WTC11 (cell line): ENCODE data around the gene PRSS57. TPM values are rescaled to one million over a fixed set of nuclear protein-coding genes. Genes with fewer than 3 reads are reported as not detected.

Experiments
- ATAC-seq: fragments of 200-7000 bp; cut with Tn5 transposase; 2 replicates; pipeline ENCODE4 v1.10.0; 2021; ENCODE audit warnings: mild to moderate bottlenecking, moderate library complexity
- CTCF ChIA-PET: fragments of 300-600 bp; sonication (Branson Sonifier 250); formaldehyde crosslinking; loops from one replicate; lab custom pipeline; 2021; ENCODE audit warnings: antibody characterized with exemption; lab: Charles Lee
- POLR2A ChIA-PET: fragments of 350-600 bp; sonication (Branson Sonifier 250); formaldehyde crosslinking; loops from one replicate; lab custom pipeline; 2021; ENCODE audit warnings: antibody characterized with exemption; lab: Charles Lee
- DNase-seq: peaks from one replicate; pipeline ENCODE4 v3.0.0; 2021; ENCODE audit warnings: low spot score
- H3K27ac Mint-ChIP-seq: 2 replicates; pipeline ENCODE4 v1.8.0; 2021; ENCODE audit warnings: mixed read lengths
- H3K27me3 Mint-ChIP-seq: 2 replicates; pipeline ENCODE4 v1.8.0; 2021; ENCODE audit warnings: low read depth, mild to moderate bottlenecking, moderate library complexity, mixed read lengths
- H3K36me3 Mint-ChIP-seq: 2 replicates; pipeline ENCODE4 v1.8.0; 2021; ENCODE audit warnings: mixed read lengths
- H3K4me1 Mint-ChIP-seq: 2 replicates; pipeline ENCODE4 v1.8.0; 2022; ENCODE audit warnings: mixed read lengths
- H3K4me3 Mint-ChIP-seq: 2 replicates; pipeline ENCODE4 v1.8.0; 2021; ENCODE audit warnings: mild to moderate bottlenecking, moderate library complexity, mixed read lengths
- H3K9me3 Mint-ChIP-seq: 2 replicates; pipeline ENCODE4 v1.8.0; 2021; ENCODE audit warnings: mixed read lengths
- ATF1 ChIP-seq: sonication (generic); formaldehyde crosslinking; IDR thresholded peaks from 2 replicates; pipeline ENCODE4 v1.8.1; 2023; ENCODE audit warnings: mild to moderate bottlenecking, moderate library complexity, missing genetic modification reagents
- EMX1 ChIP-seq: fragments of 250-450 bp; sonication (Bioruptor Pico); IDR thresholded peaks from 2 replicates; pipeline ENCODE4 v1.8.0; 2021; ENCODE audit warnings: mild to moderate bottlenecking
- ESRRA ChIP-seq: sonication (generic); formaldehyde crosslinking; IDR thresholded peaks from 2 replicates; pipeline ENCODE4 v1.8.1; 2022; ENCODE audit warnings: mild to moderate bottlenecking, missing genetic modification reagents, borderline replicate concordance
- FOXK1 ChIP-seq: sonication (generic); formaldehyde crosslinking; IDR thresholded peaks from 2 replicates; pipeline ENCODE4 v1.8.0; 2022; ENCODE audit warnings: mild to moderate bottlenecking, moderate library complexity, missing genetic modification reagents
- GABPB1 ChIP-seq: sonication (generic); formaldehyde crosslinking; IDR thresholded peaks from 2 replicates; pipeline ENCODE4 v1.8.1; 2023; ENCODE audit warnings: mild to moderate bottlenecking, missing genetic modification reagents
- GTF2I ChIP-seq: fragments of 250-450 bp; sonication (Bioruptor Pico); conservative IDR thresholded peaks from 2 replicates; pipeline ENCODE4 v1.4.0; 2021; ENCODE audit warnings: mild to moderate bottlenecking
- JUN ChIP-seq: sonication (generic); formaldehyde crosslinking; IDR thresholded peaks from 2 replicates; pipeline ENCODE4 v1.8.0; 2023; ENCODE audit warnings: mild to moderate bottlenecking, missing genetic modification reagents
- SMAD3 ChIP-seq: sonication (generic); formaldehyde crosslinking; IDR thresholded peaks from 2 replicates; pipeline ENCODE4 v1.8.0; 2022; ENCODE audit warnings: missing genetic modification reagents, mild to moderate bottlenecking, borderline replicate concordance
- SP1 ChIP-seq: sonication (generic); formaldehyde crosslinking; conservative IDR thresholded peaks from 2 replicates; pipeline ENCODE4 v1.8.1; 2022; ENCODE audit warnings: missing genetic modification reagents
- ZNF232 ChIP-seq: sonication (generic); formaldehyde crosslinking; IDR thresholded peaks from 2 replicates; pipeline ENCODE4 v1.8.0; 2022; ENCODE audit warnings: mild to moderate bottlenecking, missing genetic modification reagents
- ZNF396 ChIP-seq: fragments of 250-450 bp; sonication (Bioruptor Pico); IDR thresholded peaks from 2 replicates; pipeline ENCODE4 v1.8.0; 2021; ENCODE audit warnings: mild to moderate bottlenecking, moderate library complexity, borderline replicate concordance
- total RNA-seq: library from RNA; stranded (reverse); gene quantifications from 3 replicates; pipeline ENCODE4 v1.2.3, GENCODE V29; 2021
- TF ChIP-seq, protein P1 (sequence below): sonication (generic); formaldehyde crosslinking; conservative IDR thresholded peaks from 2 replicates; pipeline ENCODE4 v1.8.1; 2023; ENCODE audit warnings: mild to moderate bottlenecking, low read depth, missing genetic modification reagents, moderate library complexity
- TF ChIP-seq, protein P2 (sequence below): sonication (generic); formaldehyde crosslinking; IDR thresholded peaks from 2 replicates; pipeline ENCODE4 v1.8.1; 2022; ENCODE audit warnings: mild to moderate bottlenecking, missing genetic modification reagents, moderate library complexity, borderline replicate concordance
- TF ChIP-seq, protein P3 (sequence below): fragments of 200-600 bp; IDR thresholded peaks from 2 replicates; pipeline ENCODE4 v1.8.0; 2022; ENCODE audit warnings: antibody characterized with exemption
- TF ChIP-seq, protein P4 (sequence below): sonication (generic); formaldehyde crosslinking; IDR thresholded peaks from 2 replicates; pipeline ENCODE4 v1.8.1; 2023; ENCODE audit warnings: mild to moderate bottlenecking, missing genetic modification reagents
- TF ChIP-seq, protein P5 (sequence below): sonication (generic); formaldehyde crosslinking; conservative IDR thresholded peaks from 2 replicates; pipeline ENCODE4 v1.8.1; 2022; ENCODE audit warnings: mild to moderate bottlenecking, missing genetic modification reagents
- TF ChIP-seq, protein P6 (sequence below): sonication (generic); formaldehyde crosslinking; IDR thresholded peaks from 2 replicates; pipeline ENCODE4 v1.8.1; 2023; ENCODE audit warnings: mild to moderate bottlenecking, moderate library complexity, missing genetic modification reagents
- TF ChIP-seq, protein P7 (sequence below): fragments of 250-450 bp; sonication (Bioruptor Pico); IDR thresholded peaks from 2 replicates; pipeline ENCODE4 v1.9.0; 2021; ENCODE audit warnings: moderate library complexity, mild to moderate bottlenecking, inconsistent platforms, borderline replicate concordance

PRSS57 gene
- total RNA-seq, 1 experiment from 2014 or later = not detected

DNA sequence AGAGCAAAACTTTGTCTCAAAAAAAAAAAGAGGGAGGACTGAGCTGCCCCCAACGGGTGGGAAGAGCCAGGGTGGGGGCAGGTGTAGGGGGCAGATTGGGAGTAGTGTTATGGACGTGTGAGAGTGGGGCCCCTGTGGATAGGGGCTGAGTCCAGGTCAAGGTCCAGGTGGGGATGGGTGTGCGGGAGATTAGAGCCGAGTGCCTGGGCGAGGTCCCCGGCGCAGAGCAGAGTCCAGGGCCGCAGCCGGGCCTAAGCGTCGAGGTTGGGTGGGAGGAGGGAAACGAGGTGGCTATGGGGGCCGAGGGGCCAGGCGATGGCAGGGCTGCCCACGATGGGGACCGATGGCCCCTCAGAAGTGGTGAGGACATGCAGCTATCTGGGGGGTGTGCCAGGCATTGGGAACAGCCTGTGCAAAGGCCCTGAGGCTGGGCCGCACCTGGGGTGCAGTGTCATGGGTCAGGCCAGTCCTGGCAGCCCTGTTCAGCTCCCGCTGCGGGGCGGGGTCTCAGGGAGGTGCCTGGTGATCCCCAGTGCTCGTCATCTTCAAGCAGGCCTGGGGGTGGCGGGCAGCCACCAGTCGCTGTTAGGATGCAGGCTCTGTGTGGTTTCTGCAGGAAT is 43.4 kb upstream of the PRSS57 start:
- ChIA-PET POLR2A (no interaction called here), CTCF (no interaction called here)
- Mint-ChIP-seq H3K4me1 (no peaks in the 10 kb centered on the region), H3K4me3 (no peak overlapping the region), H3K36me3 (peaks cover 2% of the 10 kb centered on the region; the same call in 1 of the 2 replicates), H3K27me3 (no peaks in the 10 kb centered on the region), H3K27ac (no peak overlapping the region), H3K9me3 (peaks cover 2% of the 10 kb centered on the region; the same call in 1 of the 2 replicates)
- no peak for DNase-seq
- ATAC-seq = no peak
- TF ChIP-seq, protein P1, sequence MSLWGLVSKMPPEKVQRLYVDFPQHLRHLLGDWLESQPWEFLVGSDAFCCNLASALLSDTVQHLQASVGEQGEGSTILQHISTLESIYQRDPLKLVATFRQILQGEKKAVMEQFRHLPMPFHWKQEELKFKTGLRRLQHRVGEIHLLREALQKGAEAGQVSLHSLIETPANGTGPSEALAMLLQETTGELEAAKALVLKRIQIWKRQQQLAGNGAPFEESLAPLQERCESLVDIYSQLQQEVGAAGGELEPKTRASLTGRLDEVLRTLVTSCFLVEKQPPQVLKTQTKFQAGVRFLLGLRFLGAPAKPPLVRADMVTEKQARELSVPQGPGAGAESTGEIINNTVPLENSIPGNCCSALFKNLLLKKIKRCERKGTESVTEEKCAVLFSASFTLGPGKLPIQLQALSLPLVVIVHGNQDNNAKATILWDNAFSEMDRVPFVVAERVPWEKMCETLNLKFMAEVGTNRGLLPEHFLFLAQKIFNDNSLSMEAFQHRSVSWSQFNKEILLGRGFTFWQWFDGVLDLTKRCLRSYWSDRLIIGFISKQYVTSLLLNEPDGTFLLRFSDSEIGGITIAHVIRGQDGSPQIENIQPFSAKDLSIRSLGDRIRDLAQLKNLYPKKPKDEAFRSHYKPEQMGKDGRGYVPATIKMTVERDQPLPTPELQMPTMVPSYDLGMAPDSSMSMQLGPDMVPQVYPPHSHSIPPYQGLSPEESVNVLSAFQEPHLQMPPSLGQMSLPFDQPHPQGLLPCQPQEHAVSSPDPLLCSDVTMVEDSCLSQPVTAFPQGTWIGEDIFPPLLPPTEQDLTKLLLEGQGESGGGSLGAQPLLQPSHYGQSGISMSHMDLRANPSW = no peak
- TF ChIP-seq ZNF396 (CRISPR knock-in tag) (no peak), GABPB1 (CRISPR knock-in tag) (peak; percentile 25; the same call in 1 of the 2 replicates), JUN (CRISPR knock-in tag) (no peak)
- TF ChIP-seq, protein P2, sequence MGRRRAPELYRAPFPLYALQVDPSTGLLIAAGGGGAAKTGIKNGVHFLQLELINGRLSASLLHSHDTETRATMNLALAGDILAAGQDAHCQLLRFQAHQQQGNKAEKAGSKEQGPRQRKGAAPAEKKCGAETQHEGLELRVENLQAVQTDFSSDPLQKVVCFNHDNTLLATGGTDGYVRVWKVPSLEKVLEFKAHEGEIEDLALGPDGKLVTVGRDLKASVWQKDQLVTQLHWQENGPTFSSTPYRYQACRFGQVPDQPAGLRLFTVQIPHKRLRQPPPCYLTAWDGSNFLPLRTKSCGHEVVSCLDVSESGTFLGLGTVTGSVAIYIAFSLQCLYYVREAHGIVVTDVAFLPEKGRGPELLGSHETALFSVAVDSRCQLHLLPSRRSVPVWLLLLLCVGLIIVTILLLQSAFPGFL (CRISPR knock-in tag) = no peak
- TF ChIP-seq, all 79 proteins: peak for 1

DNA sequence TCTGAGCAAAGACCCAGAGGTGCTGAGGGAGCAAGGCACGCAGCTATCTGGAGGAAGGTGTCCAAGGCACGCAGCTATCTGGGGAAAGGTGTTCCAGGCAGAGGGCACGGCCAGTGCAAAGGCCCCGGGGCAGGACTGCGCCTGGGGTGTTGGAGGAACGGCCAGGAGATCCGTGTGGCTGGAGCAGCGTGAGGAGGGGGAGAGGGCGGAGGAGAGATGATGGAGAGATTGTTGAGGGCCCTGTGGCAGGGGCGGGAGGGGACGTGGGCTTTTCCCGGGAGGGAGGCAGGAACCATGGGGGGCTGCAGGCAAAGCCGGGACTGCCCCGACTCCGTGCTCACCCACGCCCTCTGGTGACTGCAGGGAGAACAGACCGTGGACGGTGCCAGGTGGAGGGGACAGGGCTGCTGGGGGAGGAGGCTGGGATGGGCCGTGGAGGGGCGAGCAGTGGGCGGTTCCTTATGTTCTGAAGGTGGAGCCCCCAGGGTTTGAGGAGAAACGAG is 42.4 kb upstream of the PRSS57 start:
- H3K27me3 Mint-ChIP-seq = no peaks in the 10 kb centered on the region

DNA sequence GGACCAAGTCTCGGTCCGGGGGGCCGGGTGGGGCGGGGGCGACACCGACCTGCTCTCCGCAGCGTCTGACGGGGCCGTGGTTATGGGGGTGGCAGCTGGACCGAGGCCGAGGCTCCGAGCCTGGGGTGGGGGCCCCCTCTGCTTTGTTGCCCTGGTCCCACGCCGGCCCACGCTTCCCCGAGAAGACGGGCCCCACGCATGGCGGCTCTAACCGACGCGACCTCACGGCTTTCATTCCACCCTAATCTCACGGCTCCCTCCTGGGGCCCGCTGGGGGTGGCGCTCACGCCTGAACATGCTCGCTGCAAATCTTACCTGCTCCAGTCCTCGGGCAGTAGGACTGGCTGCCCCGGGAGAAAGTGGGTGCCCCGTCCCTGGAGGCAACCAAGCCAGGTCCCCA is 40.9 kb upstream of the PRSS57 start:
- Mint-ChIP-seq H3K4me1 (no peaks in the 10 kb centered on the region), H3K4me3 (no peak overlapping the region), H3K9me3 (no peaks in the 10 kb centered on the region), H3K27ac (no peak overlapping the region), H3K36me3 (no peaks in the 10 kb centered on the region), H3K27me3 (no peaks in the 10 kb centered on the region)
- ChIA-PET POLR2A (no interaction called here), CTCF (interaction anchor here (1.8 kb wide), 1 partner anchor 28 kb away, joined by 5 read pairs; the partner anchor contains the start of gene PALM)
- TF ChIP-seq ESRRA (CRISPR knock-in tag) (no peak), ZNF396 (CRISPR knock-in tag) (no peak), SP1 (CRISPR knock-in tag) (no peak)
- no peak for ATAC-seq
- DNase-seq = no peak

More for the DNA sequence above, 42.4 kb upstream of the PRSS57 start:
- H3K4me1 Mint-ChIP-seq = no peaks in the 10 kb centered on the region
- no peaks in the 10 kb centered on the region for H3K9me3 Mint-ChIP-seq
- ATAC-seq (peak; percentile 87), DNase-seq (peak; percentile 87)
- ChIA-PET CTCF (interaction anchor here (0.8 to 1.8 kb wide), 6 partner anchors 29 to 154 kb away, joined by 3 to 5 read pairs (median 4); partner anchors contain the start of genes PALM and RNF126), POLR2A (no interaction called here)
- TF ChIP-seq SMAD3 (no peak), GTF2I (CRISPR knock-in tag) (peak; percentile 97), SP1 (CRISPR knock-in tag) (peak; percentile 44), FOXK1 (CRISPR knock-in tag) (no peak)
- TF ChIP-seq, protein P3, sequence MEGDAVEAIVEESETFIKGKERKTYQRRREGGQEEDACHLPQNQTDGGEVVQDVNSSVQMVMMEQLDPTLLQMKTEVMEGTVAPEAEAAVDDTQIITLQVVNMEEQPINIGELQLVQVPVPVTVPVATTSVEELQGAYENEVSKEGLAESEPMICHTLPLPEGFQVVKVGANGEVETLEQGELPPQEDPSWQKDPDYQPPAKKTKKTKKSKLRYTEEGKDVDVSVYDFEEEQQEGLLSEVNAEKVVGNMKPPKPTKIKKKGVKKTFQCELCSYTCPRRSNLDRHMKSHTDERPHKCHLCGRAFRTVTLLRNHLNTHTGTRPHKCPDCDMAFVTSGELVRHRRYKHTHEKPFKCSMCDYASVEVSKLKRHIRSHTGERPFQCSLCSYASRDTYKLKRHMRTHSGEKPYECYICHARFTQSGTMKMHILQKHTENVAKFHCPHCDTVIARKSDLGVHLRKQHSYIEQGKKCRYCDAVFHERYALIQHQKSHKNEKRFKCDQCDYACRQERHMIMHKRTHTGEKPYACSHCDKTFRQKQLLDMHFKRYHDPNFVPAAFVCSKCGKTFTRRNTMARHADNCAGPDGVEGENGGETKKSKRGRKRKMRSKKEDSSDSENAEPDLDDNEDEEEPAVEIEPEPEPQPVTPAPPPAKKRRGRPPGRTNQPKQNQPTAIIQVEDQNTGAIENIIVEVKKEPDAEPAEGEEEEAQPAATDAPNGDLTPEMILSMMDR = peak; percentile 48; the same call in 1 of the 2 replicates
- H3K27ac Mint-ChIP-seq = no peak overlapping the region
- H3K4me3 Mint-ChIP-seq = no peak overlapping the region
- no peaks in the 10 kb centered on the region for H3K36me3 Mint-ChIP-seq

DNA sequence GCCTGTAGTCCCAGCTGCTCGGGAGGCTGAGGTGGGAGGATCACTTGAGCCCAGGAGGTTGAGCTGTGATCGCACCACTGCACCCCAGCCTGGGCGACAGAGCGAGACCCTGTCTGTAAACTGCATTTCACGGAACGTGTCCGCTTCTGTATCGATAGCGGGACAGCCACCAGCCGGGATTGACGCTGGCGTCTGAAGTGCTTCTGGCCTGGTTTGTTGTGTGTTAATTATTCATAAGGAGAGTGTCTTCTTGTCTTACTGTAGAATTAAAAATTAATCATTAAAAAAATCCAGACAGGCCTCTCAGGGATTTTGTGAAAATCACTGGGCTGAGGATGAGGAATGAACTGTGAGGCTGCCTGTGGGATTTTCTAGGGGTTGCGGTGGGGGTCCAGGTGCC is 39.5 kb upstream of the PRSS57 start:
- ATAC-seq (no peak), DNase-seq (no peak)
- ChIA-PET POLR2A (interaction anchor here (0.6 kb wide), 1 partner anchor 127 kb away, joined by 5 read pairs; no protein-coding TSS in a partner anchor), CTCF (interaction anchor here (0.6 to 1.8 kb wide), 31 partner anchors 10 to 478 kb away, joined by 3 to 26 read pairs (median 4); partner anchors contain the start of genes PALM and RNF126)
- Mint-ChIP-seq H3K27ac (no peak overlapping the region), H3K4me1 (no peaks in the 10 kb centered on the region), H3K36me3 (no peaks in the 10 kb centered on the region), H3K9me3 (no peaks in the 10 kb centered on the region), H3K27me3 (no peaks in the 10 kb centered on the region), H3K4me3 (no peak overlapping the region)
- TF ChIP-seq, protein P4, sequence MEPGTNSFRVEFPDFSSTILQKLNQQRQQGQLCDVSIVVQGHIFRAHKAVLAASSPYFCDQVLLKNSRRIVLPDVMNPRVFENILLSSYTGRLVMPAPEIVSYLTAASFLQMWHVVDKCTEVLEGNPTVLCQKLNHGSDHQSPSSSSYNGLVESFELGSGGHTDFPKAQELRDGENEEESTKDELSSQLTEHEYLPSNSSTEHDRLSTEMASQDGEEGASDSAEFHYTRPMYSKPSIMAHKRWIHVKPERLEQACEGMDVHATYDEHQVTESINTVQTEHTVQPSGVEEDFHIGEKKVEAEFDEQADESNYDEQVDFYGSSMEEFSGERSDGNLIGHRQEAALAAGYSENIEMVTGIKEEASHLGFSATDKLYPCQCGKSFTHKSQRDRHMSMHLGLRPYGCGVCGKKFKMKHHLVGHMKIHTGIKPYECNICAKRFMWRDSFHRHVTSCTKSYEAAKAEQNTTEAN = no peak
- TF ChIP-seq, protein P5, sequence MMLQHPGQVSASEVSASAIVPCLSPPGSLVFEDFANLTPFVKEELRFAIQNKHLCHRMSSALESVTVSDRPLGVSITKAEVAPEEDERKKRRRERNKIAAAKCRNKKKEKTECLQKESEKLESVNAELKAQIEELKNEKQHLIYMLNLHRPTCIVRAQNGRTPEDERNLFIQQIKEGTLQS (CRISPR knock-in tag) = no peak
- TF ChIP-seq, protein P6, sequence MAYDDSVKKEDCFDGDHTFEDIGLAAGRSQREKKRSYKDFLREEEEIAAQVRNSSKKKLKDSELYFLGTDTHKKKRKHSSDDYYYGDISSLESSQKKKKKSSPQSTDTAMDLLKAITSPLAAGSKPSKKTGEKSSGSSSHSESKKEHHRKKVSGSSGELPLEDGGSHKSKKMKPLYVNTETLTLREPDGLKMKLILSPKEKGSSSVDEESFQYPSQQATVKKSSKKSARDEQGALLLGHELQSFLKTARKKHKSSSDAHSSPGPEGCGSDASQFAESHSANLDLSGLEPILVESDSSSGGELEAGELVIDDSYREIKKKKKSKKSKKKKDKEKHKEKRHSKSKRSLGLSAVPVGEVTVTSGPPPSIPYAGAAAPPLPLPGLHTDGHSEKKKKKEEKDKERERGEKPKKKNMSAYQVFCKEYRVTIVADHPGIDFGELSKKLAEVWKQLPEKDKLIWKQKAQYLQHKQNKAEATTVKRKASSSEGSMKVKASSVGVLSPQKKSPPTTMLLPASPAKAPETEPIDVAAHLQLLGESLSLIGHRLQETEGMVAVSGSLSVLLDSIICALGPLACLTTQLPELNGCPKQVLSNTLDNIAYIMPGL = no peak
- TF ChIP-seq, protein P7, sequence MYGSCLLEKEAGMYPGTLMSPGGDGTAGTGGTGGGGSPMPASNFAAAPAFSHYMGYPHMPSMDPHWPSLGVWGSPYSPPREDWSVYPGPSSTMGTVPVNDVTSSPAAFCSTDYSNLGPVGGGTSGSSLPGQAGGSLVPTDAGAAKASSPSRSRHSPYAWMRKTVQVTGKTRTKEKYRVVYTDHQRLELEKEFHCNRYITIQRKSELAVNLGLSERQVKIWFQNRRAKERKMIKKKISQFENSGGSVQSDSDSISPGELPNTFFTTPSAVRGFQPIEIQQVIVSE (CRISPR knock-in tag) = no peak
- TF ChIP-seq EMX1 (CRISPR knock-in tag) = no peak
- TF ChIP-seq ATF1 (CRISPR knock-in tag) = no peak
- no peak for TF ChIP-seq ZNF232 (CRISPR knock-in tag)
